ENCODE results near the gene IL3RA. TPM values are rescaled to one million over a fixed set of nuclear protein-coding genes. Genes with fewer than 3 reads are reported as not detected.
"Not testable (repeated sequence)": the region's sequence is repeated elsewhere in the genome, so short reads cannot be mapped to it uniquely, and the experiment has no call there.

IL3RA gene
- total RNA-seq, 2 experiments from 2014 or later = 6.4 to 7.1 TPM

- no peaks in the 10 kb centered on the region for H3K4me1 Mint-ChIP-seq
- POLR2A ChIA-PET = no interaction called here
- no peak overlapping the region for H3K27ac Mint-ChIP-seq
- H3K4me3 Mint-ChIP-seq = no peak overlapping the region
- no peak for DNase-seq
- H3K36me3 Mint-ChIP-seq (ENCODE audit: low read depth) = peaks cover 4% of the 10 kb centered on the region
- no peaks in the 10 kb centered on the region for H3K9me3 Mint-ChIP-seq
- CTCF ChIA-PET = no interaction called here
- no peaks in the 10 kb centered on the region for H3K27me3 Mint-ChIP-seq
Measured at GRCh38 chrX:1401611-1402430, 65.2 kb downstream of the IL3RA start.

- Mint-ChIP-seq H3K36me3 (ENCODE audit: low read depth) (peaks cover 2% of the 10 kb centered on the region), H3K27me3 (no peaks in the 10 kb centered on the region), H3K27ac (no peak overlapping the region), H3K9me3 (no peaks in the 10 kb centered on the region), H3K4me1 (no peaks in the 10 kb centered on the region), H3K4me3 (no peak overlapping the region)
- ChIA-PET CTCF (no interaction called here), POLR2A (no interaction called here)
- DNase-seq = no peak
Measured at GRCh38 chrX:1403228-1403627, 66.6 kb downstream of the IL3RA start.

GRCh38 chrX:1403867-1404266, 67.3 kb downstream of the IL3RA start:
- H3K27ac Mint-ChIP-seq; DNase-seq; H3K4me3 Mint-ChIP-seq; H3K4me1 Mint-ChIP-seq; H3K9me3 Mint-ChIP-seq; CTCF ChIA-PET; H3K27me3 Mint-ChIP-seq; H3K36me3 Mint-ChIP-seq (ENCODE audit: low read depth); POLR2A ChIA-PET: not testable (repeated sequence)

- H3K4me1 Mint-ChIP-seq; POLR2A ChIA-PET; H3K4me3 Mint-ChIP-seq; H3K27me3 Mint-ChIP-seq; H3K9me3 Mint-ChIP-seq; H3K36me3 Mint-ChIP-seq (ENCODE audit: low read depth); DNase-seq; CTCF ChIA-PET; H3K27ac Mint-ChIP-seq: not testable (repeated sequence)
Measured at GRCh38 chrX:1405769-1406168, 69.2 kb downstream of the IL3RA start.

- ChIA-PET CTCF (no interaction called here), POLR2A (no interaction called here)
- Mint-ChIP-seq H3K9me3 (no peaks in the 10 kb centered on the region), H3K4me1 (no peaks in the 10 kb centered on the region), H3K36me3 (ENCODE audit: low read depth) (peaks cover 5% of the 10 kb centered on the region), H3K4me3 (no peak overlapping the region), H3K27ac (no peak overlapping the region), H3K27me3 (no peaks in the 10 kb centered on the region)
- DNase-seq = no peak
Measured at GRCh38 chrX:1407035-1407434, 70.5 kb downstream of the IL3RA start.

GRCh38 chrX:1411326-1411725, 74.7 kb downstream of the IL3RA start:
- H3K27me3 Mint-ChIP-seq = no peaks in the 10 kb centered on the region
- CTCF ChIA-PET = no interaction called here

GRCh38 chrX:1412551-1413161, 76.1 kb downstream of the IL3RA start:
- Mint-ChIP-seq H3K9me3 (no peaks in the 10 kb centered on the region), H3K27ac (no peak overlapping the region), H3K4me1 (no peaks in the 10 kb centered on the region), H3K4me3 (no peak overlapping the region), H3K36me3 (ENCODE audit: low read depth) (peaks cover 27% of the 10 kb centered on the region), H3K27me3 (no peaks in the 10 kb centered on the region)
- CTCF ChIA-PET = no interaction called here
- POLR2A ChIA-PET = no interaction called here
- DNase-seq = no peak

More at GRCh38 chrX:1411326-1411725, 74.7 kb downstream of the IL3RA start:
- Mint-ChIP-seq H3K36me3 (ENCODE audit: low read depth) (peaks cover 27% of the 10 kb centered on the region), H3K4me3 (no peak overlapping the region), H3K4me1 (no peaks in the 10 kb centered on the region), H3K27ac (no peak overlapping the region), H3K9me3 (no peaks in the 10 kb centered on the region)
- no peak for DNase-seq
- POLR2A ChIA-PET = no interaction called here

GRCh38 chrX:1416327-1416784, 79.8 kb downstream of the IL3RA start:
- no peak overlapping the region for H3K27ac Mint-ChIP-seq
- H3K4me1 Mint-ChIP-seq = no peaks in the 10 kb centered on the region
- ChIA-PET POLR2A (no interaction called here), CTCF (no interaction called here)
- peaks cover 5% of the 10 kb centered on the region for H3K9me3 Mint-ChIP-seq
- H3K4me3 Mint-ChIP-seq = no peak overlapping the region
- peaks cover 42% of the 10 kb centered on the region for H3K36me3 Mint-ChIP-seq (ENCODE audit: low read depth)
- no peak for DNase-seq
- H3K27me3 Mint-ChIP-seq = no peaks in the 10 kb centered on the region

GRCh38 chrX:1416965-1417760, 80.6 kb downstream of the IL3RA start:
- no peak overlapping the region for H3K27ac Mint-ChIP-seq
- H3K27me3 Mint-ChIP-seq = no peaks in the 10 kb centered on the region
- ChIA-PET CTCF (no interaction called here), POLR2A (no interaction called here)
- no peak for DNase-seq
- peaks cover 46% of the 10 kb centered on the region for H3K36me3 Mint-ChIP-seq (ENCODE audit: low read depth)
- no peaks in the 10 kb centered on the region for H3K4me1 Mint-ChIP-seq
- H3K4me3 Mint-ChIP-seq = no peak overlapping the region
- peaks cover 13% of the 10 kb centered on the region for H3K9me3 Mint-ChIP-seq

- no peak for DNase-seq
- peaks cover 18% of the 10 kb centered on the region for H3K9me3 Mint-ChIP-seq
- H3K27me3 Mint-ChIP-seq = no peaks in the 10 kb centered on the region
- H3K4me1 Mint-ChIP-seq = no peaks in the 10 kb centered on the region
- ChIA-PET CTCF (no interaction called here), POLR2A (no interaction called here)
- H3K36me3 Mint-ChIP-seq (ENCODE audit: low read depth) = peaks cover 48% of the 10 kb centered on the region
- no peak overlapping the region for H3K4me3 Mint-ChIP-seq
- no peak overlapping the region for H3K27ac Mint-ChIP-seq
Measured at GRCh38 chrX:1417921-1418771, 81.6 kb downstream of the IL3RA start.

- POLR2A ChIA-PET = no interaction called here
- peaks cover 49% of the 10 kb centered on the region for H3K36me3 Mint-ChIP-seq (ENCODE audit: low read depth)
Measured at GRCh38 chrX:1418901-1419544, 82.4 kb downstream of the IL3RA start.

GRCh38 chrX:1419545-1420355, 83.2 kb downstream of the IL3RA start:
- H3K36me3 Mint-ChIP-seq (ENCODE audit: low read depth) = peaks cover 53% of the 10 kb centered on the region
- H3K9me3 Mint-ChIP-seq = peaks cover 21% of the 10 kb centered on the region
- ChIA-PET CTCF (no interaction called here), POLR2A (no interaction called here)
- H3K27ac Mint-ChIP-seq = peak overlapping the region; percentile 6
- no peak for DNase-seq
- peak overlapping the region; percentile 1 for H3K4me3 Mint-ChIP-seq
- no peaks in the 10 kb centered on the region for H3K4me1 Mint-ChIP-seq
- H3K27me3 Mint-ChIP-seq = no peaks in the 10 kb centered on the region

More at GRCh38 chrX:1418901-1419544, 82.4 kb downstream of the IL3RA start:
- DNase-seq = no peak
- Mint-ChIP-seq H3K27ac (no peak overlapping the region), H3K27me3 (no peaks in the 10 kb centered on the region), H3K4me1 (no peaks in the 10 kb centered on the region), H3K4me3 (no peak overlapping the region), H3K9me3 (peaks cover 21% of the 10 kb centered on the region)
- CTCF ChIA-PET = no interaction called here
